ENCODE data around the gene ACKR3.

DNA sequence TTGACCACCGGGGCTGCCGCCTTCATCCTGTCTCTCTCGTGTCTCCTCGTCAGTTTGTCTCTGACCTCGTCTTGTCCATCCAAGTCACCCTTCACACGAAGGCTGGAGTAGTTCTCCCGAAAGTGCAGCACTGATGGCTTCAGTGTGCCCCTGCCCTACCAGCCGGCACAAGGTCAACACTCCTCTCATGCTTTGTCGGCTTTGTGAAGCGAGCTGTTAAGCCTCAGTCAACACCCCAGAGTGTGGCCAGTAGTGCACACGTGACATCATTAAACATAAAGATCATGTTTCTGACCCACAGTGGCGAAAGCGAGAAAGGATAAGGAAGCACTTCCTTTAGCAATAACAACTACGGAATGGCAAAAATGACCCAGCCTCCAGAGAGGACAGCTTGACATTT, 23.2 kb downstream of the ACKR3 start:
- TF ChIP-seq, protein P1, sequence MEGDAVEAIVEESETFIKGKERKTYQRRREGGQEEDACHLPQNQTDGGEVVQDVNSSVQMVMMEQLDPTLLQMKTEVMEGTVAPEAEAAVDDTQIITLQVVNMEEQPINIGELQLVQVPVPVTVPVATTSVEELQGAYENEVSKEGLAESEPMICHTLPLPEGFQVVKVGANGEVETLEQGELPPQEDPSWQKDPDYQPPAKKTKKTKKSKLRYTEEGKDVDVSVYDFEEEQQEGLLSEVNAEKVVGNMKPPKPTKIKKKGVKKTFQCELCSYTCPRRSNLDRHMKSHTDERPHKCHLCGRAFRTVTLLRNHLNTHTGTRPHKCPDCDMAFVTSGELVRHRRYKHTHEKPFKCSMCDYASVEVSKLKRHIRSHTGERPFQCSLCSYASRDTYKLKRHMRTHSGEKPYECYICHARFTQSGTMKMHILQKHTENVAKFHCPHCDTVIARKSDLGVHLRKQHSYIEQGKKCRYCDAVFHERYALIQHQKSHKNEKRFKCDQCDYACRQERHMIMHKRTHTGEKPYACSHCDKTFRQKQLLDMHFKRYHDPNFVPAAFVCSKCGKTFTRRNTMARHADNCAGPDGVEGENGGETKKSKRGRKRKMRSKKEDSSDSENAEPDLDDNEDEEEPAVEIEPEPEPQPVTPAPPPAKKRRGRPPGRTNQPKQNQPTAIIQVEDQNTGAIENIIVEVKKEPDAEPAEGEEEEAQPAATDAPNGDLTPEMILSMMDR (IDR thresholded peaks at IDR 0.05): no peak
- no peak for TF ChIP-seq POLR2A (IDR thresholded peaks at IDR 0.05)

All from ovary (tissue), 3 donors.